CD4-positive, alpha-beta memory T cell (primary cell): Measurements from ENCODE around the gene ANKRD6. TPM values are rescaled to one million over a fixed set of nuclear protein-coding genes. Genes with fewer than 3 reads are reported as not detected.

Source experiments
- CTCF ChIA-PET: fragments of 350-600 bp; sonication (Branson Sonifier 250); formaldehyde crosslinking; loops from one replicate; lab custom pipeline; 2021; ENCODE audit warnings: inconsistent platforms; ENCODE audit not compliant: partially characterized antibody; lab: Charles Lee
- POLR2A ChIA-PET: fragments of 350-600 bp; sonication (Branson Sonifier 250); formaldehyde crosslinking; loops from one replicate; lab custom pipeline; 2021; ENCODE audit not compliant: partially characterized antibody; lab: Charles Lee
- DNase-seq, 5 donors: peaks; one replicate each; pipeline versions ENCODE4 v3.0.0 to v3.0.0-alpha.2; 2020 to 2022; ENCODE audit warnings: mixed read lengths in 1 of 5
- H3K27ac ChIP-seq: one replicate; pipeline ENCODE4 v1.7.0; 2013; ENCODE audit warnings: low read depth, low read length
- H3K27me3 ChIP-seq: 2 replicates; pipeline ENCODE4 v1.7.0; 2013; ENCODE audit warnings: mild to moderate bottlenecking, low read length, moderate library complexity; ENCODE audit not compliant: insufficient read depth
- H3K36me3 ChIP-seq: 2 replicates; pipeline ENCODE4 v1.7.0; 2013; ENCODE audit warnings: mild to moderate bottlenecking, low read length, moderate library complexity; ENCODE audit not compliant: insufficient read depth
- H3K4me1 ChIP-seq: 2 replicates; pipeline ENCODE4 v1.7.0; 2013; ENCODE audit warnings: mild to moderate bottlenecking, low read length, moderate library complexity; ENCODE audit not compliant: insufficient read depth
- H3K4me3 ChIP-seq, 2 donors: one replicate each; pipeline ENCODE4 v1.7.0; 2013; ENCODE audit warnings: low read length in 2 of 2, mild to moderate bottlenecking in 1 of 2
- H3K9me3 ChIP-seq, 2 donors: one replicate each; pipeline ENCODE4 v1.7.0; 2013; ENCODE audit warnings: low read length in 2 of 2, control low read depth in 1 of 2; ENCODE audit not compliant: control insufficient read depth in 1 of 2
- H3K27ac Mint-ChIP-seq, 7 donors: one replicate each; pipeline ENCODE4 v1.8.0; 2020 to 2021; ENCODE audit warnings: mixed read lengths in 7 of 7, mild to moderate bottlenecking in 6 of 7, inconsistent platforms in 3 of 7, moderate library complexity in 3 of 7
- H3K27me3 Mint-ChIP-seq, 2 donors: one replicate each; pipeline ENCODE4 v1.8.0; 2020 to 2021; ENCODE audit warnings: mixed read lengths in 2 of 2
- H3K36me3 Mint-ChIP-seq, 2 donors: one replicate each; pipeline ENCODE4 v1.8.0; 2020 to 2021; ENCODE audit warnings: mixed read lengths in 2 of 2, inconsistent platforms in 1 of 2, mild to moderate bottlenecking in 1 of 2
- H3K4me1 Mint-ChIP-seq, 4 donors: one replicate each; pipeline ENCODE4 v1.8.0; 2020 to 2021; ENCODE audit warnings: mixed read lengths in 4 of 4, mild to moderate bottlenecking in 1 of 4
- H3K4me3 Mint-ChIP-seq, 8 donors: one replicate each; pipeline ENCODE4 v1.8.0; 2020 to 2021; ENCODE audit warnings: mixed read lengths in 8 of 8, mild to moderate bottlenecking in 7 of 8, moderate library complexity in 6 of 8, inconsistent platforms in 3 of 8
- H3K9me3 Mint-ChIP-seq, 8 donors: one replicate each; pipeline ENCODE4 v1.8.0; 2020 to 2021; ENCODE audit warnings: mixed read lengths in 8 of 8, mild to moderate bottlenecking in 5 of 8, inconsistent platforms in 3 of 8, moderate library complexity in 1 of 8
- intact Hi-C: fragments of 100-400 bp; cut with micrococcal nuclease; formaldehyde crosslinking; loops from one replicate; pipeline ENCODE4 v1.15.1; 2023
- polyA plus RNA-seq, 2 donors: library from polyadenylated mRNA; unstranded; fragments of 300-500 nt; fragmentation: Illumina TruSeq; gene quantifications; one replicate each; pipeline ENCODE4 v1.2.3, GENCODE V29; 2021
- total RNA-seq, 2 experiments: library from RNA; stranded (reverse); gene quantifications; one replicate each; pipeline ENCODE4 v1.2.3, GENCODE V29; 2021

Gene ANKRD6
- total and polyA plus RNA-seq, 4 experiments from 2014 or later, result 2.8 to 5.8 (median 4.3) TPM

- H3K9me3 ChIP-seq, result no peaks in the 10 kb centered on the region
- H3K27me3 ChIP-seq, result no peaks in the 10 kb centered on the region
- H3K27ac ChIP-seq, result peak overlapping the region; percentile 37
- no peaks in the 10 kb centered on the region for H3K36me3 ChIP-seq
- Mint-ChIP-seq H3K9me3 (no peaks in the 10 kb centered on the region), H3K4me1 (peaks cover 18 to 34% (median 24%) of the 10 kb centered on the region in 4 donors), H3K36me3 (peaks cover 0 to 3% of the 10 kb centered on the region in 2 donors), H3K27ac (peak overlapping the region; percentile 47 to 90 (median 86)), H3K4me3 (peak overlapping the region; percentile 85 to 93 (median 89)), H3K27me3 (peaks cover 0 to 3% of the 10 kb centered on the region in 2 donors)
- DNase-seq, result peak; percentile 23 to 48 (median 26)
- H3K4me3 ChIP-seq, result peak overlapping the region; percentile 39 to 44
- POLR2A ChIA-PET, result interaction anchor here (1.3 kb wide), 1 partner anchor 204 kb away, joined by 4 read pairs; the partner anchor contains the start of gene LYRM2
- CTCF ChIA-PET, result interaction anchor here (0.8 to 5.4 kb wide), 15 partner anchors 14 to 356 kb away, joined by 3 to 83 read pairs (median 5); partner anchors contain the start of gene LYRM2
- peaks cover 10% of the 10 kb centered on the region for H3K4me1 ChIP-seq
- intact Hi-C loops, result loop anchor here (1.0 to 5.0 kb wide), 5 partner anchors 56 to 1046 kb away; partner anchors contain the start of genes PNRC1 and RNGTT
Measured at GRCh38 chr6:89433252-89434149, 549 bp downstream of the ANKRD6 start.

GRCh38 chr6:89434150-89434499, 1.2 kb downstream of the ANKRD6 start:
- no peak for DNase-seq
- peak overlapping the region; percentile 39 to 44 for H3K4me3 ChIP-seq
- peak overlapping the region; percentile 37 for H3K27ac ChIP-seq

GRCh38 chr6:89434954-89435353, 2.0 kb downstream of the ANKRD6 start:
- peak overlapping the region in 5 of 8 donors; percentile 1 to 79 (median 23) for H3K4me3 Mint-ChIP-seq
- intact Hi-C loops, result loop anchor here (5.0 kb wide), 2 partner anchors 58 to 353 kb away; partner anchors contain the start of gene PNRC1
- POLR2A ChIA-PET, result interaction anchor here (1.3 kb wide), 1 partner anchor 203 kb away, joined by 4 read pairs; the partner anchor contains the start of gene LYRM2

More at GRCh38 chr6:89434150-89434499, 1.2 kb downstream of the ANKRD6 start:
- Histone ChIP-seq H3K36me3 (no peaks in the 10 kb centered on the region), H3K27me3 (no peaks in the 10 kb centered on the region), H3K9me3 (no peaks in the 10 kb centered on the region), H3K4me1 (peaks cover 10% of the 10 kb centered on the region)
- peaks cover 0 to 1% of the 10 kb centered on the region in 2 donors for H3K27me3 Mint-ChIP-seq
- POLR2A ChIA-PET, result interaction anchor here (1.3 kb wide), 1 partner anchor 204 kb away, joined by 4 read pairs; the partner anchor contains the start of gene LYRM2
- peak overlapping the region; percentile 85 to 93 (median 89) for H3K4me3 Mint-ChIP-seq
- H3K4me1 Mint-ChIP-seq, result peaks cover 18 to 34% (median 24%) of the 10 kb centered on the region in 4 donors
- peaks cover 0 to 3% of the 10 kb centered on the region in 2 donors for H3K36me3 Mint-ChIP-seq
- intact Hi-C loops, result loop anchor here (5.0 kb wide), 2 partner anchors 57 to 352 kb away; partner anchors contain the start of gene PNRC1
- peak overlapping the region; percentile 47 to 90 (median 86) for H3K27ac Mint-ChIP-seq
- no peaks in the 10 kb centered on the region for H3K9me3 Mint-ChIP-seq
- CTCF ChIA-PET, result interaction anchor here (0.8 to 1.7 kb wide), 7 partner anchors 13 to 204 kb away, joined by 3 to 15 read pairs (median 4); partner anchors contain the start of gene LYRM2

GRCh38 chr6:89436226-89436625, 3.3 kb downstream of the ANKRD6 start:
- ChIA-PET CTCF (interaction anchor here (1.1 to 2.4 kb wide), 5 partner anchors 64 to 179 kb away, joined by 3 to 18 read pairs (median 5); no protein-coding TSS in a partner anchor), POLR2A (interaction anchor here (0.6 kb wide), 1 partner anchor 25 kb away, joined by 3 read pairs; no protein-coding TSS in a partner anchor)
- intact Hi-C loops, result no loop called here

More at GRCh38 chr6:89434954-89435353, 2.0 kb downstream of the ANKRD6 start:
- no peak overlapping the region for H3K27ac ChIP-seq
- no peaks in the 10 kb centered on the region for H3K36me3 ChIP-seq
- Mint-ChIP-seq H3K36me3 (peaks cover 0 to 3% of the 10 kb centered on the region in 2 donors), H3K27ac (peak overlapping the region in 1 of 7 donors; percentile 81), H3K27me3 (no peaks in the 10 kb centered on the region), H3K9me3 (no peaks in the 10 kb centered on the region), H3K4me1 (peaks cover 18 to 34% (median 24%) of the 10 kb centered on the region in 4 donors)
- peaks cover 10% of the 10 kb centered on the region for H3K4me1 ChIP-seq
- H3K9me3 ChIP-seq, result no peaks in the 10 kb centered on the region
- no peak for DNase-seq
- CTCF ChIA-PET, result interaction anchor here (1.1 to 1.7 kb wide), 2 partner anchors 175 kb away, joined by 8 to 15 read pairs; no protein-coding TSS in a partner anchor
- H3K27me3 ChIP-seq, result no peaks in the 10 kb centered on the region
- no peak overlapping the region for H3K4me3 ChIP-seq

GRCh38 chr6:89438248-89438647, 5.3 kb downstream of the ANKRD6 start:
- Mint-ChIP-seq H3K36me3 (peaks cover 0 to 3% of the 10 kb centered on the region in 2 donors), H3K27me3 (no peaks in the 10 kb centered on the region), H3K4me1 (peaks cover 12 to 21% (median 17%) of the 10 kb centered on the region in 4 donors), H3K4me3 (no peak overlapping the region), H3K9me3 (no peaks in the 10 kb centered on the region), H3K27ac (peak overlapping the region in 1 of 7 donors; percentile 74)
- ChIA-PET CTCF (interaction anchor here (1.4 to 2.4 kb wide), 2 partner anchors 15 to 171 kb away, joined by 4 to 18 read pairs; no protein-coding TSS in a partner anchor), POLR2A (no interaction called here)
- Histone ChIP-seq H3K27ac (no peak overlapping the region), H3K27me3 (no peaks in the 10 kb centered on the region), H3K4me1 (peaks cover 3% of the 10 kb centered on the region), H3K9me3 (no peaks in the 10 kb centered on the region), H3K36me3 (no peaks in the 10 kb centered on the region), H3K4me3 (no peak overlapping the region)
- intact Hi-C loops, result no loop called here
- no peak for DNase-seq

More at GRCh38 chr6:89436226-89436625, 3.3 kb downstream of the ANKRD6 start:
- Mint-ChIP-seq H3K27ac (peak overlapping the region in 4 of 7 donors; percentile 30 to 66 (median 44)), H3K4me3 (no peak overlapping the region), H3K9me3 (no peaks in the 10 kb centered on the region), H3K4me1 (peaks cover 18 to 34% (median 24%) of the 10 kb centered on the region in 4 donors), H3K27me3 (no peaks in the 10 kb centered on the region), H3K36me3 (peaks cover 0 to 3% of the 10 kb centered on the region in 2 donors)
- H3K4me3 ChIP-seq, result no peak overlapping the region
- H3K9me3 ChIP-seq, result no peaks in the 10 kb centered on the region
- no peaks in the 10 kb centered on the region for H3K27me3 ChIP-seq
- no peak for DNase-seq
- H3K27ac ChIP-seq, result no peak overlapping the region
- H3K36me3 ChIP-seq, result no peaks in the 10 kb centered on the region
- peaks cover 10% of the 10 kb centered on the region for H3K4me1 ChIP-seq

- peaks cover under 1% of the 10 kb centered on the region for H3K4me1 ChIP-seq
- Mint-ChIP-seq H3K9me3 (no peaks in the 10 kb centered on the region), H3K27me3 (peaks cover 0 to under 1% of the 10 kb centered on the region in 2 donors), H3K4me3 (no peak overlapping the region), H3K36me3 (peaks cover 0 to under 1% of the 10 kb centered on the region in 2 donors), H3K27ac (no peak overlapping the region), H3K4me1 (peaks cover 9 to 17% (median 13%) of the 10 kb centered on the region in 4 donors)
- no peaks in the 10 kb centered on the region for H3K9me3 ChIP-seq
- ChIA-PET POLR2A (no interaction called here), CTCF (interaction anchor here (1.4 kb wide), 1 partner anchor 14 kb away, joined by 4 read pairs; no protein-coding TSS in a partner anchor)
- H3K27ac ChIP-seq, result no peak overlapping the region
- no peak for DNase-seq
- no peaks in the 10 kb centered on the region for H3K27me3 ChIP-seq
- no peaks in the 10 kb centered on the region for H3K36me3 ChIP-seq
- intact Hi-C loops, result no loop called here
- no peak overlapping the region for H3K4me3 ChIP-seq
Measured at GRCh38 chr6:89439014-89439413, 6.1 kb downstream of the ANKRD6 start.
